ENCODE data around the gene TCF4.
A peak's percentile ranks its signal among the peaks of the same experiment; 100 is the strongest.

Gene TCF4

GRCh38 chr18:55268151-55268601 is 319.8 kb downstream of the TCF4 start:
- Histone ChIP-seq H3K27ac (peak overlapping the region in 11 of 21 experiments; percentile 19 to 77 (median 57)), H3K4me3 (no peak overlapping the region)

GRCh38 chr18:55266981-55267380 is 321.0 kb downstream of the TCF4 start:
- H3K27ac ChIP-seq = peak overlapping the region in 11 of 21 experiments; percentile 1 to 77 (median 46)

GRCh38 chr18:55265984-55266383 is 322.0 kb downstream of the TCF4 start:
- Histone ChIP-seq H3K4me3 (no peak overlapping the region), H3K27ac (peak overlapping the region in 10 of 21 experiments; percentile 1 to 77 (median 41))

More at GRCh38 chr18:55266981-55267380, 321.0 kb downstream of the TCF4 start:
- no peak overlapping the region for H3K4me3 ChIP-seq

GRCh38 chr18:55265130-55265675 is 322.8 kb downstream of the TCF4 start:
- peak overlapping the region in 5 of 21 experiments; percentile 17 to 77 (median 67) for H3K27ac ChIP-seq

GRCh38 chr18:55264108-55264507 is 323.9 kb downstream of the TCF4 start:
- Histone ChIP-seq H3K27ac (peak overlapping the region in 2 of 21 experiments; percentile 70 to 77), H3K4me3 (no peak overlapping the region)

More at GRCh38 chr18:55265130-55265675, 322.8 kb downstream of the TCF4 start:
- no peak overlapping the region for H3K4me3 ChIP-seq

GRCh38 chr18:55262021-55262560 is 325.9 kb downstream of the TCF4 start:
- Histone ChIP-seq H3K27ac (no peak overlapping the region), H3K4me3 (no peak overlapping the region)

GRCh38 chr18:55261253-55261652 is 326.7 kb downstream of the TCF4 start:
- no peak overlapping the region for H3K27ac ChIP-seq
- no peak overlapping the region for H3K4me3 ChIP-seq

- H3K27ac ChIP-seq = no peak overlapping the region
- no peak overlapping the region for H3K4me3 ChIP-seq
These were observed 329.9 kb downstream of the TCF4 start for GRCh38 chr18:55258088-55258487.

GRCh38 chr18:55256929-55257289 is 331.1 kb downstream of the TCF4 start:
- no peak overlapping the region for H3K4me3 ChIP-seq
- H3K27ac ChIP-seq = peak overlapping the region in 8 of 21 experiments; percentile 19 to 54 (median 34)

- Histone ChIP-seq H3K4me3 (no peak overlapping the region), H3K27ac (peak overlapping the region in 5 of 21 experiments; percentile 31 to 54 (median 40))
These were observed 331.6 kb downstream of the TCF4 start for GRCh38 chr18:55256226-55256928.

GRCh38 chr18:55253814-55254213 is 334.2 kb downstream of the TCF4 start:
- Histone ChIP-seq H3K4me3 (no peak overlapping the region), H3K27ac (peak overlapping the region in 2 of 21 experiments; percentile 11 to 73)

- Histone ChIP-seq H3K27ac (peak overlapping the region in 6 of 21 experiments; percentile 35 to 81 (median 56)), H3K4me3 (no peak overlapping the region)
These were observed 335.1 kb downstream of the TCF4 start for GRCh38 chr18:55252901-55253300.

GRCh38 chr18:55252053-55252675 is 335.8 kb downstream of the TCF4 start:
- no peak overlapping the region for H3K4me3 ChIP-seq
- peak overlapping the region in 9 of 21 experiments; percentile 8 to 81 (median 36) for H3K27ac ChIP-seq

- H3K27ac ChIP-seq = peak overlapping the region in 9 of 21 experiments; percentile 8 to 81 (median 31)
- no peak overlapping the region for H3K4me3 ChIP-seq
These were observed 336.6 kb downstream of the TCF4 start for GRCh38 chr18:55251254-55251971.

GRCh38 chr18:55250768-55251173 is 337.2 kb downstream of the TCF4 start:
- H3K4me3 ChIP-seq = no peak overlapping the region
- H3K27ac ChIP-seq = peak overlapping the region in 6 of 21 experiments; percentile 5 to 81 (median 50)

- Histone ChIP-seq H3K4me3 (no peak overlapping the region), H3K27ac (peak overlapping the region in 4 of 21 experiments; percentile 22 to 73 (median 60))
These were observed 338.4 kb downstream of the TCF4 start for GRCh38 chr18:55249550-55249949.

GRCh38 chr18:55248495-55248894 is 339.5 kb downstream of the TCF4 start:
- Histone ChIP-seq H3K4me3 (no peak overlapping the region), H3K27ac (peak overlapping the region in 5 of 21 experiments; percentile 1 to 19 (median 4))

GRCh38 chr18:55247032-55247431 is 341.0 kb downstream of the TCF4 start:
- Histone ChIP-seq H3K4me3 (no peak overlapping the region), H3K27ac (peak overlapping the region in 5 of 21 experiments; percentile 16 to 70 (median 24))

- Histone ChIP-seq H3K4me3 (no peak overlapping the region), H3K27ac (peak overlapping the region in 4 of 21 experiments; percentile 3 to 60 (median 17))
These were observed 341.7 kb downstream of the TCF4 start for GRCh38 chr18:55246278-55246677.
